H1 (cell line): Measurements from ENCODE around the gene HHIP. TPM values are rescaled to one million over a fixed set of nuclear protein-coding genes. Genes with fewer than 3 reads are reported as not detected.

Experiments used
- CTCF ChIA-PET: fragments of 300-600 bp; sonication (Branson Sonifier 250); formaldehyde crosslinking; loops from one replicate; lab custom pipeline; 2021; ENCODE audit not compliant: partially characterized antibody; lab: Charles Lee
- POLR2A ChIA-PET: fragments of 300-600 bp; sonication (Branson Sonifier 250); formaldehyde crosslinking; loops from one replicate; lab custom pipeline; 2021; ENCODE audit warnings: inconsistent platforms; ENCODE audit not compliant: partially characterized antibody; lab: Charles Lee
- DNase-seq, 2 experiments: peaks; one replicate each; pipeline versions ENCODE4 v3.0.0 to v3.0.0-alpha.2; 2010 to 2022; ENCODE audit warnings: low spot score in 2 of 2, low read depth in 1 of 2, mixed read lengths in 1 of 2
- FAIRE-seq: peaks from 2 replicates; lab custom pipeline; 2011; peaks lifted over from hg19 to GRCh38; lab: Jason Lieb, UNC
- H2AFZ ChIP-seq: 2 replicates; pipeline ENCODE4 v1.8.1; 2012; ENCODE audit warnings: low read length, inconsistent platforms
- H2AK5ac ChIP-seq: 2 replicates; pipeline ENCODE4 v1.6.1; 2013; ENCODE audit warnings: low read depth, low read length
- H2BK120ac ChIP-seq: replicated peaks from 2 replicates; pipeline ENCODE3; 2013; ENCODE audit warnings: low read depth, low read length, inconsistent platforms
- H2BK12ac ChIP-seq: 2 replicates; pipeline ENCODE4 v1.6.1; 2013; ENCODE audit warnings: low read depth, low read length
- H2BK15ac ChIP-seq: 2 replicates; pipeline ENCODE4 v1.6.1; 2013; ENCODE audit warnings: low read length
- H2BK20ac ChIP-seq: 2 replicates; pipeline ENCODE4 v1.6.1; 2013; ENCODE audit warnings: low read length
- H2BK5ac ChIP-seq: 2 replicates; pipeline ENCODE4 v1.6.1; 2013; ENCODE audit warnings: low read depth, low read length
- H3K14ac ChIP-seq: 2 replicates; pipeline ENCODE4 v1.6.1; 2013; ENCODE audit warnings: inconsistent platforms; ENCODE audit not compliant: insufficient read length
- H3K18ac ChIP-seq: 2 replicates; pipeline ENCODE4 v1.6.1; 2013; ENCODE audit warnings: low read length; ENCODE audit errors: extremely low read depth
- H3K23ac ChIP-seq: 2 replicates; pipeline ENCODE4 v1.6.1; 2013; ENCODE audit warnings: inconsistent platforms; ENCODE audit not compliant: insufficient read length
- H3K23me2 ChIP-seq: 2 replicates; pipeline ENCODE4 v1.6.1; 2013; ENCODE audit warnings: low read depth, low read length
- H3K27ac ChIP-seq: 2 replicates; pipeline ENCODE4 v1.6.1; 2011; ENCODE audit warnings: low read depth, low read length, inconsistent platforms
- H3K27me3 ChIP-seq, 4 experiments: replicated peaks in 1 of 4; 1 replicate in 1 of 4; 2 replicates in 3 of 4; pipeline versions ENCODE4 v1.6.1 to v1.8.1; 2011 to 2013; ENCODE audit warnings: low read length in 3 of 4, mild to moderate bottlenecking in 3 of 4, inconsistent platforms in 2 of 4, mixed read lengths in 2 of 4, moderate library complexity in 1 of 4; ENCODE audit not compliant: control insufficient read depth in 3 of 4, insufficient read depth in 3 of 4; ENCODE audit errors: extremely low read depth in 1 of 4
- H3K36me3 ChIP-seq, 4 experiments: 2 replicates each; pipeline versions ENCODE4 v1.6.1 to v1.8.1; 2011 to 2013; ENCODE audit warnings: mild to moderate bottlenecking in 4 of 4, low read length in 3 of 4, moderate library complexity in 2 of 4, control low read depth in 1 of 4, inconsistent platforms in 1 of 4; ENCODE audit not compliant: insufficient read depth in 4 of 4, control insufficient read depth in 2 of 4
- H3K4ac ChIP-seq: replicated peaks from 2 replicates; pipeline ENCODE3; 2013; ENCODE audit warnings: low read length, low read depth, mixed read lengths, inconsistent platforms; ENCODE audit not compliant: insufficient read length
- H3K4me1 ChIP-seq, 4 experiments: replicated peaks in 1 of 4; 1 replicate in 1 of 4; 2 replicates in 3 of 4; pipeline versions ENCODE4 v1.6.1 to v1.8.1; 2011 to 2013; ENCODE audit warnings: low read length in 3 of 4, inconsistent platforms in 2 of 4, mixed read lengths in 1 of 4; ENCODE audit not compliant: insufficient read depth in 4 of 4, control insufficient read depth in 3 of 4
- H3K4me2 ChIP-seq, 2 experiments: 2 replicates each; pipeline versions ENCODE4 v1.6.1 to v1.8.1; 2011 to 2013; ENCODE audit warnings: low read depth in 2 of 2, low read length in 2 of 2, control low read depth in 1 of 2, inconsistent platforms in 1 of 2, mild to moderate bottlenecking in 1 of 2; ENCODE audit not compliant: insufficient read depth in 1 of 2
- H3K4me3 ChIP-seq, 4 experiments: fragments of 200-600, 300-600 bp in 1 of 4; sonication (generic), shearing (Covaris generic), sonication (Bioruptor Twin) in 1 of 4; 2 replicates each; pipeline versions ENCODE4 v1.5.1 to v1.8.1; 2011 to 2016; ENCODE audit warnings: low read length in 4 of 4, low read depth in 3 of 4, control low read depth in 2 of 4, inconsistent platforms in 2 of 4, mild to moderate bottlenecking in 2 of 4, mixed read lengths in 1 of 4, moderate library complexity in 1 of 4; ENCODE audit not compliant: insufficient read depth in 2 of 4; ENCODE audit errors: extremely low read depth in 1 of 4
- H3K56ac ChIP-seq: replicated peaks from 2 replicates; pipeline ENCODE3; 2013; ENCODE audit warnings: low read depth, mild to moderate bottlenecking, mixed read lengths, low read length, inconsistent platforms; ENCODE audit not compliant: insufficient read length
- H3K79me1 ChIP-seq: 2 replicates; pipeline ENCODE4 v1.6.1; 2013; ENCODE audit warnings: low read depth, low read length, control low read depth
- H3K79me2 ChIP-seq, 2 experiments: 2 replicates each; pipeline versions ENCODE4 v1.6.1 to v1.8.1; 2012 to 2013; ENCODE audit warnings: low read length in 2 of 2, mild to moderate bottlenecking in 2 of 2, inconsistent platforms in 1 of 2; ENCODE audit not compliant: insufficient read depth in 2 of 2, control insufficient read depth in 1 of 2
- H3K9ac ChIP-seq, 4 experiments: replicated peaks in 1 of 4; 1 replicate in 1 of 4; 2 replicates in 3 of 4; pipeline versions ENCODE4 v1.6.1 to v1.8.1; 2011 to 2013; ENCODE audit warnings: low read depth in 3 of 4, low read length in 3 of 4, control low read depth in 2 of 4, mild to moderate bottlenecking in 2 of 4, moderate library complexity in 2 of 4, inconsistent platforms in 1 of 4; ENCODE audit errors: extremely low read depth in 1 of 4
- H3K9me3 ChIP-seq, 2 experiments: 2 replicates each; pipeline versions ENCODE4 v1.6.1 to v1.8.1; 2012 to 2013; ENCODE audit warnings: mild to moderate bottlenecking in 2 of 2, moderate library complexity in 2 of 2, control low read depth in 1 of 2, inconsistent platforms in 1 of 2, low read depth in 1 of 2, low read length in 1 of 2, mixed read lengths in 1 of 2; ENCODE audit not compliant: insufficient read depth in 2 of 2
- H4K20me1 ChIP-seq, 2 experiments: replicated peaks in 1 of 2; 2 replicates each; pipeline versions ENCODE3 to v1.8.1; 2011 to 2013; ENCODE audit warnings: inconsistent platforms in 2 of 2, low read length in 2 of 2, mild to moderate bottlenecking in 1 of 2; ENCODE audit not compliant: insufficient read depth in 2 of 2, control insufficient read depth in 1 of 2
- H4K5ac ChIP-seq: 2 replicates; pipeline ENCODE4 v1.6.1; 2013; ENCODE audit warnings: low read length, low read depth, mixed read lengths, inconsistent platforms; ENCODE audit not compliant: insufficient read length
- H4K8ac ChIP-seq: 2 replicates; pipeline ENCODE4 v1.8.0; 2013; ENCODE audit warnings: mild to moderate bottlenecking, moderate library complexity, low read length, inconsistent platforms; ENCODE audit not compliant: insufficient read depth; ENCODE audit errors: extremely low read depth
- H4K91ac ChIP-seq: replicated peaks from 2 replicates; pipeline ENCODE3; 2013; ENCODE audit warnings: low read length, mixed read lengths, inconsistent platforms; ENCODE audit not compliant: insufficient read length
- CBX5 ChIP-seq: fragments of 300-800, 300-1000 bp; sonication (generic); IDR thresholded peaks from 2 replicates; pipeline ENCODE4 v1.7.1; 2016; ENCODE audit warnings: antibody characterized with exemption, low read length, low read depth
- CHD2 ChIP-seq: IDR thresholded peaks from 2 replicates; pipeline ENCODE4 v1.6.1; 2012; ENCODE audit warnings: low read length, improper control_type of control experiment
- CTBP2 ChIP-seq: IDR thresholded peaks from 2 replicates; pipeline ENCODE4 v1.7.0; 2011; ENCODE audit warnings: borderline replicate concordance, mild to moderate bottlenecking, moderate library complexity, mixed read lengths, low read length; ENCODE audit not compliant: insufficient read depth, insufficient read length
- SIN3A ChIP-seq, 2 experiments: IDR thresholded peaks in 1 of 2; conservative IDR thresholded peaks in 1 of 2; 2 replicates each; pipeline ENCODE4 v1.6.1; 2011 to 2012; ENCODE audit warnings: low read length in 2 of 2, improper control_type of control experiment in 1 of 2, low read depth in 1 of 2, mild to moderate bottlenecking in 1 of 2
- TCF12 ChIP-seq: IDR thresholded peaks from 2 replicates; pipeline ENCODE4 v1.6.1; 2011; ENCODE audit warnings: low read depth, mild to moderate bottlenecking, low read length
- WGBS, 2 experiments: shearing (Covaris generic) in 1 of 2; methylation state at CpG; one replicate each; pipeline versions ENCODE4 v1.1.6 to v1.1.7; 2013 to 2015; ENCODE audit warnings: low lambda C conversion rate in 2 of 2, mixed read lengths in 2 of 2, inconsistent platforms in 1 of 2, low coverage in 1 of 2, missing lambda C conversion rate in 1 of 2; ENCODE audit not compliant: insufficient replicate concordance in 2 of 2, insufficient coverage in 1 of 2, insufficient read length in 1 of 2; ENCODE audit errors: extremely low coverage in 1 of 2, missing lambda C conversion rate in 1 of 2; 5-methylcytosine and 5-hydroxymethylcytosine counted together
- polyA plus RNA-seq, 7 experiments: library from polyadenylated mRNA; depleted of rRNA in 3 of 7; stranded (reverse) in 5 of 7; unstranded in 2 of 7; fragments of >200 nt in 5 of 7; fragments of 200-250 nt in 2 of 7; gene quantifications; 1 replicate in 5 of 7; 2 replicates in 1 of 7; 4 replicates in 1 of 7; pipeline versions ENCODE4 v1.2.1 to v1.2.3, GENCODE V29; 2011 to 2013; ENCODE audit warnings: missing spikeins in 2 of 7, mixed read lengths in 2 of 7
- total RNA-seq: library from RNA; stranded (reverse); fragmentation: NEBNext Ultra II Directional; extraction: Animal tissue kit (Norgen Biotek cat#: 25700); gene quantifications from 2 replicates; pipeline ENCODE4 v1.2.1, GENCODE V29; 2021
- TF ChIP-seq, protein P1 (sequence below): IDR thresholded peaks from 2 replicates; pipeline ENCODE4 v1.6.1; 2012; ENCODE audit warnings: inconsistent platforms

Gene HHIP
- total and polyA plus RNA-seq, 2 of the 8 experiments (the other 6 are each of a cell fraction or from before 2014, with no cell fraction given), result 0.05 to 1.3 TPM

DNA sequence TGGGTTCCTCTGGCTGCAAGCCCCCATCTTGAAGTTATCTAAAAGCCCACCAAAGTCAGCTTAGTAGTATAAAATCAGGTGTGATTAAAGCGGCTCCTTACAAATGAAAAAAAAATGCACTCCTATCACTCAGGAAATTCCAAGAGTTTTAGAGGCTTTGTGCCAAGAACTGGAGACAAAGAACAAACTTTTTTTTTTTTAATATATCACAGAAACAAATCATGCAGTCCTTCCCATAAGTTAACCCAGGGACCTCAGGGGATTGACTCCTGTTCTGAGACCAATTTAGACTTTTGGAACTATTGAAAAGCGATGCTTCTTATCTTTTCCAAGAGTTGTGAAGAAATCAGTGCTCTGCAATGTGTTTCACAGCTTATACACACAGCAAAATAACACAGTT lies 53.6 kb downstream of the HHIP start:
- no peak overlapping the region for H2BK5ac ChIP-seq
- H3K4me3 ChIP-seq, result no peak overlapping the region
- no peak overlapping the region for H2BK12ac ChIP-seq
- no peak overlapping the region for H2BK20ac ChIP-seq
- H3K4me1 ChIP-seq, result no peaks in the 10 kb centered on the region
- no peaks in the 10 kb centered on the region for H3K36me3 ChIP-seq
- TF ChIP-seq CTBP2, result no peak
- TF ChIP-seq SIN3A (conservative IDR thresholded peaks at IDR 0.05 in 1 of 2, IDR thresholded peaks at IDR 0.05 in 1 of 2; ENCODE audit: low read depth in 1 of 2, low read length in 2 of 2), result no peak
- no peak for TF ChIP-seq CBX5
- no peak for TF ChIP-seq CHD2
- TF ChIP-seq, protein P1, sequence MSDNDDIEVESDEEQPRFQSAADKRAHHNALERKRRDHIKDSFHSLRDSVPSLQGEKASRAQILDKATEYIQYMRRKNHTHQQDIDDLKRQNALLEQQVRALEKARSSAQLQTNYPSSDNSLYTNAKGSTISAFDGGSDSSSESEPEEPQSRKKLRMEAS, result no peak
- no peak for TF ChIP-seq TCF12
- H3K23ac ChIP-seq, result no peak overlapping the region
- no peaks in the 10 kb centered on the region for H3K9me3 ChIP-seq
- no peak overlapping the region for H4K8ac ChIP-seq
- no peak overlapping the region for H3K56ac ChIP-seq
- no peak overlapping the region for H4K5ac ChIP-seq
- no peak overlapping the region for H2BK120ac ChIP-seq
- H3K4ac ChIP-seq, result no peak overlapping the region
- POLR2A ChIA-PET, result no interaction called here
- H2BK15ac ChIP-seq, result no peak overlapping the region
- H3K79me1 ChIP-seq, result no peaks in the 10 kb centered on the region
- H3K23me2 ChIP-seq, result no peaks in the 10 kb centered on the region
- no peak overlapping the region for H3K9ac ChIP-seq
- no peaks in the 10 kb centered on the region for H3K79me2 ChIP-seq
- H3K18ac ChIP-seq, result no peak overlapping the region
- H4K91ac ChIP-seq, result no peak overlapping the region
- H2AK5ac ChIP-seq, result no peak overlapping the region
- H4K20me1 ChIP-seq, result no peaks in the 10 kb centered on the region
- CTCF ChIA-PET, result interaction anchor here (0.7 kb wide), 1 partner anchor 336 kb away, joined by 3 read pairs; no protein-coding TSS in a partner anchor
- DNase-seq (no peak), FAIRE-seq (no peak)
- H3K27ac ChIP-seq, result no peak overlapping the region
- H3K27me3 ChIP-seq, result no peaks in the 10 kb centered on the region
- no peak overlapping the region for H2AFZ ChIP-seq
- no peak overlapping the region for H3K4me2 ChIP-seq
- no peak overlapping the region for H3K14ac ChIP-seq
- 87% methylated on average over 2 of the region's 2 CpGs; no CpG with 5 or more reads in 1 of the 2 experiments for WGBS, 2 experiments
